Urothelium cell line (cell line): ENCODE data around the gene LCE1C.

Experiments used
- DNase-seq: peaks from one replicate; pipeline ENCODE4 v3.0.0; 2011; ENCODE audit warnings: low spot score, mixed read lengths
- FAIRE-seq: peaks from 2 replicates; lab custom pipeline; 2011; peaks lifted over from hg19 to GRCh38; lab: Jason Lieb, UNC

Gene LCE1C

DNA sequence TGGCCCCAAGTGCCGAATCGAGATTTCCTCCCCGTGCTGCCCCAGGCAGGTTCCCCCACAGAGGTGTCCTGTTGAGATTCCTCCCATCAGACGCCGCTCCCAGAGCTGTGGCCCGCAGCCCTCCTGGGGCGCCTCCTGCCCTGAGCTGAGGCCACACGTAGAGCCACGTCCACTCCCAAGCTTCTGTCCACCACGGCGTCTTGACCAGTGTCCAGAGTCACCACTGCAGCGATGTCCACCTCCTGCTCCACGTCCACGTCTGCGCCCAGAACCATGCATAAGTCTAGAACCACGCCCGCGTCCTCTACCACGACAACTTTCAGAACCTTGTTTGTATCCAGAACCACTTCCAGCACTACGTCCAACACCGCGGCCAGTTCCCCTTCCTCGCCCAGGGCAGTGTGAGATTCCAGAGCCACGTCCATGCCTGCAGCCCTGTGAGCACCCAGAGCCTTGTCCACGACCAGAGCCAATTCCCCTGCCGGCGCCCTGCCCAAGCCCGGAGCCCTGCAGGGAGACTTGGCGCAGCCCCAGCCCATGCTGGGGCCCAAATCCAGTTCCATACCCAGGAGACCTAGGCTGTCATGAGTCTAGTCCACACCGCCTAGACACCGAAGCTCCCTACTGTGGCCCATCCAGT lies 45.8 kb downstream of the LCE1C start:
- FAIRE-seq = no peak
- no peak for DNase-seq

- DNase-seq (no peak), FAIRE-seq (no peak)
Observed at GRCh38 chr1:152759453-152760173, 46.8 kb downstream of the LCE1C start.

DNA sequence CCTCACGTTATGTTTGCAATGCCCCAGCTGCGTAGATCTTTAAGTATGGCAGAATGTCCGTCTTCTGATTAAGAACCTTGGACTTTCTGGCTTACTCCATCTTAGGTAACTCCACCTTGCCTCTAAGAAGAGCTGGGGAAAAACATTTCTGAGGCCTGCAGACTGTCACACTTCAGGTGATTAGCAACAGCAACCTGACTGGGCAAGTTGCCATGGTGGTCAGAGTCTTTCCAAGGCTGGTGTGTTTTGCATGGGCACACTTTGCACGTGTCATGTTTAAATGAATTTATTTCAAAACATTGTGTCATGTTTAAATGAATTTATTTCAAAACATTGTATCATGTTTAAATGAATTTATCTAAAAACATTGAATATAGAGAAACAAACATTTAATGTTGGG lies 47.8 kb downstream of the LCE1C start:
- DNase-seq = no peak

GRCh38 chr1:152757747-152758146 lies 48.7 kb downstream of the LCE1C start, which contains the start of gene KPRP:
Gene KPRP (plus strand): TSS chr1:152758025. CDS start chr1:152759589, 1,564 bp downstream.
- FAIRE-seq (no peak), DNase-seq (no peak)

More for the DNA sequence above, 47.8 kb downstream of the LCE1C start:
- no peak for FAIRE-seq

- FAIRE-seq (no peak), DNase-seq (peak; percentile 45)
Observed at GRCh38 chr1:152756872-152757271, 49.6 kb downstream of the LCE1C start.
